ENCODE data around the gene SPATA32. TPM values are rescaled to one million over a fixed set of nuclear protein-coding genes. Genes with fewer than 3 reads are reported as not detected.

SPATA32 gene
- total and polyA plus RNA-seq, 2 donors from 2014 or later = not detected

DNA sequence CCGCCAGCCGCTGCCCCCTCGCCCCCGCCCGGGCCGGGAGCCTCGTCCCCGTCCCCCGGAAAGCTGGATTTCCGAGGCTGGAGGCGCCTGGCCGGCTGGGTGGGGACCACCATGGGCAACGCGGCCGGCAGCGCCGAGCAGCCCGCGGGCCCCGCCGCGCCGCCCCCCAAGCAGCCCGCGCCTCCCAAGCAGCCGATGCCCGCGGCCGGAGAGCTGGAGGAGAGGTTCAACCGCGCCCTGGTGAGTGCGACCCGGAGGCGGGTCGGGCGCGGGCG lies 39.9 kb downstream of the SPATA32 start:
- no peak for FAIRE-seq
- Histone ChIP-seq H3K4me1 (ENCODE audit: control insufficient read depth in 2 of 3, insufficient read depth in 2 of 3, low read depth in 1 of 3, low read length in 3 of 3) (no peaks in the 10 kb centered on the region), H3K27ac (ENCODE audit: low read depth in 2 of 2, low read length in 2 of 2) (no peak overlapping the region), H3K4me3 (ENCODE audit: low read length in 3 of 3) (no peak overlapping the region), H3K9ac (ENCODE audit: low read length in 3 of 3) (no peak overlapping the region), H3K27me3 (ENCODE audit: control insufficient read depth, insufficient read depth, low read length) (no peaks in the 10 kb centered on the region), H3K36me3 (ENCODE audit: control insufficient read depth in 2 of 3, insufficient read depth in 3 of 3, low read length in 3 of 3) (no peaks in the 10 kb centered on the region), H3K9me3 (ENCODE audit: control insufficient read depth in 2 of 3, insufficient read depth in 1 of 3, low read length in 3 of 3) (no peaks in the 10 kb centered on the region)
- intact Hi-C loops (cut with DNase I) = loop anchor here (10.0 kb wide), 1 partner anchor 163 kb away; no protein-coding TSS in a partner anchor
- DNase-seq = no peak
- TF ChIP-seq, protein P1, sequence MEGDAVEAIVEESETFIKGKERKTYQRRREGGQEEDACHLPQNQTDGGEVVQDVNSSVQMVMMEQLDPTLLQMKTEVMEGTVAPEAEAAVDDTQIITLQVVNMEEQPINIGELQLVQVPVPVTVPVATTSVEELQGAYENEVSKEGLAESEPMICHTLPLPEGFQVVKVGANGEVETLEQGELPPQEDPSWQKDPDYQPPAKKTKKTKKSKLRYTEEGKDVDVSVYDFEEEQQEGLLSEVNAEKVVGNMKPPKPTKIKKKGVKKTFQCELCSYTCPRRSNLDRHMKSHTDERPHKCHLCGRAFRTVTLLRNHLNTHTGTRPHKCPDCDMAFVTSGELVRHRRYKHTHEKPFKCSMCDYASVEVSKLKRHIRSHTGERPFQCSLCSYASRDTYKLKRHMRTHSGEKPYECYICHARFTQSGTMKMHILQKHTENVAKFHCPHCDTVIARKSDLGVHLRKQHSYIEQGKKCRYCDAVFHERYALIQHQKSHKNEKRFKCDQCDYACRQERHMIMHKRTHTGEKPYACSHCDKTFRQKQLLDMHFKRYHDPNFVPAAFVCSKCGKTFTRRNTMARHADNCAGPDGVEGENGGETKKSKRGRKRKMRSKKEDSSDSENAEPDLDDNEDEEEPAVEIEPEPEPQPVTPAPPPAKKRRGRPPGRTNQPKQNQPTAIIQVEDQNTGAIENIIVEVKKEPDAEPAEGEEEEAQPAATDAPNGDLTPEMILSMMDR (IDR thresholded peaks at IDR 0.05; ENCODE audit: borderline replicate concordance, extremely low read depth, insufficient read depth) = no peak

DNA sequence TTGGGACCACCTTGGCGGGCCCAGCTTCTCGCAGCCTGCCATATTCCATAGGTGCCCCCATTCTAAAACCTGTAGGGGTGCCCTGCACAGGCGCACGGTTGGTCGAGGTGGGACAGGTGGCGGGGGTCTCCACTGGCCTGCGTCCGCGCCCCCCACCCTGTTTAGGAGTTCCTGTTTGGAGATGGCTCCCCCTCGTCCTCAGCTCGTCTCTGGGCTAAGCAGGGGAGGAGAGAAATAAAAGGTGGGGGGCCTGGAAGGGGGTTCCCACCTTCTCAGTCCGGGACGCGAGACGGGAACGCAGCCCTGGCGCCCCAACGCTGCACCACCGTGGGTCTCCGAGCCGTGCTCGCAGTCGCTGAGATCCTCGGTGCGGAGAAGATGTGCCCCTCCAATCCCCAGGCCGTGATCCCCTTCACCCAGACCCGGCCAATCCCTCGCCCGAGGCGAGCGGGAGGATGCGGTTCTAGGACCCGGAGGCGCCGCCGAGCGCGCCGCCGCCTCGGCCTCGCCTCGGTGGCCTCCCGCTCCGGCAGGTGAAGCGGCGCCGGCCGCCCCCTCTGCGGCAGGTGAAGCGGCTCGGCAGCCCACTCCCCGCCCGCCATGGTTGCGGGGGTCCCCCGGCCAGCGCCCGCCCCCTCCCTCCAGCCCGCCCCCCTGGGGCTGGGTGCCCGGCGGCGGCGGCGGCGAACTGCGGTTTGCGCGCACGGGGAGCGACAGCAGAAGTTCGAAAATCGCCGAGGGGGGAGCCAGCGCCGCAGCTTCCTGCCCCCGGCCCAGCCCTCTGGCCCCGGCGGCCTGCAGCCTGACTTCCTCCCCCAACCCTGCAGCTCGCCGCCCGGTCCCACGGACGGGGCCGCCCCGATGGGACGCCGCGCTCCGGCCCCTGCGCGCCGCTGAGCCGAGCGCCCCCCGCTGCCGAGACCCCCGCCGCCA lies 40.5 kb downstream of the SPATA32 start, which contains the start of gene FMNL1:
FMNL1 (plus strand) TSS at position 805 of the 933 bp plus-strand sequence. CDS start 240 bp downstream, outside the sequence.
- Histone ChIP-seq H3K27ac (ENCODE audit: low read depth in 2 of 2, low read length in 2 of 2) (peak within 1 kb of the TSS in 1 of 2 donors; percentile 3), H3K9ac (ENCODE audit: low read length in 3 of 3) (no peak within 1 kb of the TSS)

DNA sequence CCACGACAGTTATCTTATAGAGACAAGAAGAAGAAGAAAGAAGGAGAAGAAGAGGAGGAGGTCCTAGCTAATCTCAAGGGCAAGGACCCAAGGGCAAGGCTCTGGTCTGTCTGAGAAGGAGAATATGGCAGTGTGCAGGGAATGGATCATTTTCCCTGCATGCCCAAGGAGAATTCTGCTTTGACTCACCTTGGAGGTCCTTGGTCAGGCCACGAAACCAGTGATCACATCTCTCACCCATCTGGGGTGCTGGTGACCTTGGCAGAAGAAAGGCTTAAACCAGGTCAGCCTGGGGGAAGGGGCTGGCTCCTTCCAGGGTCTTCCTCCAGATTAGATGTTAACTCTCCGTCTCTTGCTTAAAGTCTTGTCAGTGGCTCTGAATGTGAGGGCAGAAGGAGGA lies 41.8 kb downstream of the SPATA32 start:
- no peak for FAIRE-seq

More for the DNA sequence above, 40.5 kb downstream of the SPATA32 start, which contains the start of gene FMNL1:
- H3K9me3 ChIP-seq (ENCODE audit: control insufficient read depth in 2 of 3, insufficient read depth in 1 of 3, low read length in 3 of 3) = no peaks in the 10 kb centered on the region
- H3K4me1 ChIP-seq (ENCODE audit: control insufficient read depth in 2 of 3, insufficient read depth in 2 of 3, low read depth in 1 of 3, low read length in 3 of 3) = no peaks in the 10 kb centered on the region
- intact Hi-C loops (cut with DNase I) = loop anchor here (10.0 kb wide), 1 partner anchor 163 kb away; no protein-coding TSS in a partner anchor
- no peaks in the 10 kb centered on the region for H3K27me3 ChIP-seq (ENCODE audit: control insufficient read depth, insufficient read depth, low read length)
- TF ChIP-seq, protein P1 (IDR thresholded peaks at IDR 0.05; ENCODE audit: borderline replicate concordance, extremely low read depth, insufficient read depth) = no peak
- FAIRE-seq (no peak), DNase-seq (peak; percentile 38 to 86 (median 64))
- H3K36me3 ChIP-seq (ENCODE audit: control insufficient read depth in 2 of 3, insufficient read depth in 3 of 3, low read length in 3 of 3) = no peaks in the 10 kb centered on the region
- peak within 1 kb of the TSS in 1 of 3 donors; percentile 32 for H3K4me3 ChIP-seq (ENCODE audit: low read length in 3 of 3)

More for the DNA sequence above, 41.8 kb downstream of the SPATA32 start:
- DNase-seq = no peak
- no peaks in the 10 kb centered on the region for H3K4me1 ChIP-seq (ENCODE audit: control insufficient read depth in 2 of 3, insufficient read depth in 2 of 3, low read depth in 1 of 3, low read length in 3 of 3)
- H3K4me3 ChIP-seq (ENCODE audit: low read length in 3 of 3) = no peak overlapping the region
- TF ChIP-seq, protein P1 (IDR thresholded peaks at IDR 0.05; ENCODE audit: borderline replicate concordance, extremely low read depth, insufficient read depth) = no peak
- H3K36me3 ChIP-seq (ENCODE audit: control insufficient read depth in 2 of 3, insufficient read depth in 3 of 3, low read length in 3 of 3) = no peaks in the 10 kb centered on the region
- H3K27me3 ChIP-seq (ENCODE audit: control insufficient read depth, insufficient read depth, low read length) = no peaks in the 10 kb centered on the region
- no peaks in the 10 kb centered on the region for H3K9me3 ChIP-seq (ENCODE audit: control insufficient read depth in 2 of 3, insufficient read depth in 1 of 3, low read length in 3 of 3)
- H3K27ac ChIP-seq (ENCODE audit: low read depth in 2 of 2, low read length in 2 of 2) = no peak overlapping the region
- H3K9ac ChIP-seq (ENCODE audit: low read length in 3 of 3) = no peak overlapping the region
- intact Hi-C loops (cut with DNase I) = loop anchor here (10.0 kb wide), 1 partner anchor 165 kb away; no protein-coding TSS in a partner anchor
